ENCODE data around the gene NUP210L. TPM values are rescaled to one million over a fixed set of nuclear protein-coding genes. Genes with fewer than 3 reads are reported as not detected.
"Not testable (repeated sequence)": the region's sequence is repeated elsewhere in the genome, so short reads cannot be mapped to it uniquely, and the experiment has no call there.

NUP210L gene
- total and polyA plus RNA-seq, 5 donors from 2014 or later, result 0.02 to 0.17 (median 0.10) TPM; not detected in 2

- Mint-ChIP-seq H3K4me3 (no peak overlapping the region), H3K27me3 (peaks cover 17% of the 10 kb centered on the region), H3K27ac (no peak overlapping the region), H3K4me1 (no peaks in the 10 kb centered on the region), H3K36me3 (peaks cover 5% of the 10 kb centered on the region), H3K9me3 (peaks cover 0 to 10% (median 3%) of the 10 kb centered on the region in 7 donors)
- peaks cover 0 to 6% of the 10 kb centered on the region in 2 experiments for H3K9me3 ChIP-seq (ENCODE audit: control insufficient read depth in 2 of 2, low read length in 2 of 2)
- no peak for ATAC-seq (ENCODE audit: low read depth in 2 of 2)
- no peaks in the 10 kb centered on the region for H3K36me3 ChIP-seq (ENCODE audit: control insufficient read depth, insufficient read depth, low read length)
- DNase-seq, result no peak
- H3K27ac ChIP-seq (ENCODE audit: insufficient read depth, low read length, poor library complexity, severe bottlenecking), result no peak overlapping the region
- H3K27me3 ChIP-seq (ENCODE audit: control insufficient read depth, insufficient read depth, low read length), result peaks cover 1% of the 10 kb centered on the region
- no peaks in the 10 kb centered on the region for H3K4me1 ChIP-seq (ENCODE audit: control insufficient read depth, insufficient read depth, low read length, poor library complexity, severe bottlenecking)
- no peak overlapping the region for H3K4me3 ChIP-seq (ENCODE audit: low read depth, low read length)
Measured at GRCh38 chr1:154075746-154076145, 79.1 kb downstream of the NUP210L start.

GRCh38 chr1:154062309-154062708, 92.6 kb downstream of the NUP210L start:
- Histone ChIP-seq H3K9me3 (ENCODE audit: control insufficient read depth in 2 of 2, low read length in 2 of 2) (no peaks in the 10 kb centered on the region), H3K36me3 (ENCODE audit: control insufficient read depth, insufficient read depth, low read length) (no peaks in the 10 kb centered on the region), H3K4me1 (ENCODE audit: control insufficient read depth, insufficient read depth, low read length, poor library complexity, severe bottlenecking) (no peaks in the 10 kb centered on the region), H3K27me3 (ENCODE audit: control insufficient read depth, insufficient read depth, low read length) (peaks cover 1% of the 10 kb centered on the region), H3K27ac (ENCODE audit: insufficient read depth, low read length, poor library complexity, severe bottlenecking) (no peak overlapping the region), H3K4me3 (ENCODE audit: low read depth, low read length) (no peak overlapping the region)
- H3K27ac Mint-ChIP-seq, result no peak overlapping the region
- H3K27me3 Mint-ChIP-seq, result peaks cover 11% of the 10 kb centered on the region
- no peak for DNase-seq
- peaks cover 0 to 3% (median 0%) of the 10 kb centered on the region in 7 donors for H3K9me3 Mint-ChIP-seq
- no peak for ATAC-seq (ENCODE audit: low read depth in 2 of 2)
- no peaks in the 10 kb centered on the region for H3K36me3 Mint-ChIP-seq
- H3K4me1 Mint-ChIP-seq, result peaks cover 0 to 2% (median 0%) of the 10 kb centered on the region in 4 donors
- no peak overlapping the region for H3K4me3 Mint-ChIP-seq

- H3K27ac Mint-ChIP-seq; H3K36me3 Mint-ChIP-seq; H3K4me3 ChIP-seq (ENCODE audit: low read depth, low read length): not testable (repeated sequence)
Measured at GRCh38 chr1:154047436-154047835, 107.4 kb downstream of the NUP210L start.

GRCh38 chr1:154033697-154034096, 121.2 kb downstream of the NUP210L start:
- not testable (repeated sequence) for H3K36me3 Mint-ChIP-seq; H3K9me3 ChIP-seq (ENCODE audit: control insufficient read depth in 2 of 2, low read length in 2 of 2); H3K4me3 Mint-ChIP-seq; H3K27ac Mint-ChIP-seq; H3K27me3 ChIP-seq (ENCODE audit: control insufficient read depth, insufficient read depth, low read length); H3K36me3 ChIP-seq (ENCODE audit: control insufficient read depth, insufficient read depth, low read length); DNase-seq; H3K9me3 Mint-ChIP-seq; H3K4me1 ChIP-seq (ENCODE audit: control insufficient read depth, insufficient read depth, low read length, poor library complexity, severe bottlenecking); H3K4me1 Mint-ChIP-seq; H3K4me3 ChIP-seq (ENCODE audit: low read depth, low read length); ATAC-seq (ENCODE audit: low read depth in 2 of 2); H3K27ac ChIP-seq (ENCODE audit: insufficient read depth, low read length, poor library complexity, severe bottlenecking)
- peaks cover 14% of the 10 kb centered on the region for H3K27me3 Mint-ChIP-seq

More at GRCh38 chr1:154047436-154047835, 107.4 kb downstream of the NUP210L start:
- H3K27me3 ChIP-seq (ENCODE audit: control insufficient read depth, insufficient read depth, low read length); H3K27ac ChIP-seq (ENCODE audit: insufficient read depth, low read length, poor library complexity, severe bottlenecking); DNase-seq; H3K9me3 Mint-ChIP-seq; H3K4me3 Mint-ChIP-seq; ATAC-seq (ENCODE audit: low read depth in 2 of 2); H3K36me3 ChIP-seq (ENCODE audit: control insufficient read depth, insufficient read depth, low read length); H3K4me1 ChIP-seq (ENCODE audit: control insufficient read depth, insufficient read depth, low read length, poor library complexity, severe bottlenecking); H3K4me1 Mint-ChIP-seq; H3K9me3 ChIP-seq (ENCODE audit: control insufficient read depth in 2 of 2, low read length in 2 of 2): not testable (repeated sequence)
- peaks cover 36% of the 10 kb centered on the region for H3K27me3 Mint-ChIP-seq

GRCh38 chr1:154019940-154020339, 134.9 kb downstream of the NUP210L start:
- Histone ChIP-seq H3K9me3 (ENCODE audit: control insufficient read depth in 2 of 2, low read length in 2 of 2) (no peaks in the 10 kb centered on the region), H3K4me1 (ENCODE audit: control insufficient read depth, insufficient read depth, low read length, poor library complexity, severe bottlenecking) (no peaks in the 10 kb centered on the region), H3K27ac (ENCODE audit: insufficient read depth, low read length, poor library complexity, severe bottlenecking) (no peak overlapping the region), H3K27me3 (ENCODE audit: control insufficient read depth, insufficient read depth, low read length) (no peaks in the 10 kb centered on the region), H3K36me3 (ENCODE audit: control insufficient read depth, insufficient read depth, low read length) (no peaks in the 10 kb centered on the region), H3K4me3 (ENCODE audit: low read depth, low read length) (no peak overlapping the region)
- Mint-ChIP-seq H3K27ac (no peak overlapping the region), H3K4me3 (no peak overlapping the region), H3K36me3 (no peaks in the 10 kb centered on the region), H3K4me1 (no peaks in the 10 kb centered on the region), H3K9me3 (peaks cover 0 to 1% (median 0%) of the 10 kb centered on the region in 7 donors), H3K27me3 (peaks cover 5% of the 10 kb centered on the region)
- DNase-seq, result no peak
- ATAC-seq (ENCODE audit: low read depth in 2 of 2), result no peak

- Histone ChIP-seq H3K4me1 (ENCODE audit: control insufficient read depth, insufficient read depth, low read length, poor library complexity, severe bottlenecking) (no peaks in the 10 kb centered on the region), H3K36me3 (ENCODE audit: control insufficient read depth, insufficient read depth, low read length) (no peaks in the 10 kb centered on the region), H3K27ac (ENCODE audit: insufficient read depth, low read length, poor library complexity, severe bottlenecking) (no peak overlapping the region), H3K9me3 (ENCODE audit: control insufficient read depth in 2 of 2, low read length in 2 of 2) (no peaks in the 10 kb centered on the region), H3K4me3 (ENCODE audit: low read depth, low read length) (no peak overlapping the region), H3K27me3 (ENCODE audit: control insufficient read depth, insufficient read depth, low read length) (no peaks in the 10 kb centered on the region)
- Mint-ChIP-seq H3K27me3 (peaks cover 5% of the 10 kb centered on the region), H3K9me3 (peaks cover 0 to 1% (median 0%) of the 10 kb centered on the region in 7 donors), H3K27ac (no peak overlapping the region), H3K4me1 (peaks cover 0 to 3% (median 0%) of the 10 kb centered on the region in 4 donors), H3K4me3 (no peak overlapping the region), H3K36me3 (no peaks in the 10 kb centered on the region)
- ATAC-seq (ENCODE audit: low read depth in 2 of 2) (no peak), DNase-seq (no peak)
Measured at GRCh38 chr1:154019269-154019668, 135.6 kb downstream of the NUP210L start.

GRCh38 chr1:154014154-154014907, 140.5 kb downstream of the NUP210L start:
- no peaks in the 10 kb centered on the region for H3K36me3 Mint-ChIP-seq
- H3K4me1 Mint-ChIP-seq, result peaks cover 0 to 4% (median 0%) of the 10 kb centered on the region in 4 donors
- H3K27me3 Mint-ChIP-seq, result peaks cover 10% of the 10 kb centered on the region
- no peak overlapping the region for H3K27ac ChIP-seq (ENCODE audit: insufficient read depth, low read length, poor library complexity, severe bottlenecking)
- H3K36me3 ChIP-seq (ENCODE audit: control insufficient read depth, insufficient read depth, low read length), result no peaks in the 10 kb centered on the region
- H3K9me3 ChIP-seq (ENCODE audit: control insufficient read depth in 2 of 2, low read length in 2 of 2), result no peaks in the 10 kb centered on the region
- H3K4me3 ChIP-seq (ENCODE audit: low read depth, low read length), result no peak overlapping the region
- H3K27me3 ChIP-seq (ENCODE audit: control insufficient read depth, insufficient read depth, low read length), result no peaks in the 10 kb centered on the region
- H3K9me3 Mint-ChIP-seq, result peaks cover 0 to 1% (median 0%) of the 10 kb centered on the region in 7 donors
- H3K4me3 Mint-ChIP-seq, result no peak overlapping the region
- DNase-seq, result no peak
- no peak for ATAC-seq (ENCODE audit: low read depth in 2 of 2)
- H3K27ac Mint-ChIP-seq, result no peak overlapping the region
- H3K4me1 ChIP-seq (ENCODE audit: control insufficient read depth, insufficient read depth, low read length, poor library complexity, severe bottlenecking), result no peaks in the 10 kb centered on the region

GRCh38 chr1:154012543-154012942, 142.3 kb downstream of the NUP210L start:
- not testable (repeated sequence) for H3K27me3 ChIP-seq (ENCODE audit: control insufficient read depth, insufficient read depth, low read length); H3K36me3 Mint-ChIP-seq; H3K4me1 ChIP-seq (ENCODE audit: control insufficient read depth, insufficient read depth, low read length, poor library complexity, severe bottlenecking); DNase-seq; H3K27ac ChIP-seq (ENCODE audit: insufficient read depth, low read length, poor library complexity, severe bottlenecking); H3K4me3 ChIP-seq (ENCODE audit: low read depth, low read length); H3K4me3 Mint-ChIP-seq; H3K9me3 Mint-ChIP-seq; H3K27ac Mint-ChIP-seq; ATAC-seq (ENCODE audit: low read depth in 2 of 2); H3K4me1 Mint-ChIP-seq; H3K36me3 ChIP-seq (ENCODE audit: control insufficient read depth, insufficient read depth, low read length); H3K9me3 ChIP-seq (ENCODE audit: control insufficient read depth in 2 of 2, low read length in 2 of 2)
- peaks cover 10% of the 10 kb centered on the region for H3K27me3 Mint-ChIP-seq
